ENCODE results near the gene ADGRV1.
"Not testable (repeated sequence)": the region's sequence is repeated elsewhere in the genome, so short reads cannot be mapped to it uniquely, and the experiment has no call there.

ADGRV1 gene

DNA sequence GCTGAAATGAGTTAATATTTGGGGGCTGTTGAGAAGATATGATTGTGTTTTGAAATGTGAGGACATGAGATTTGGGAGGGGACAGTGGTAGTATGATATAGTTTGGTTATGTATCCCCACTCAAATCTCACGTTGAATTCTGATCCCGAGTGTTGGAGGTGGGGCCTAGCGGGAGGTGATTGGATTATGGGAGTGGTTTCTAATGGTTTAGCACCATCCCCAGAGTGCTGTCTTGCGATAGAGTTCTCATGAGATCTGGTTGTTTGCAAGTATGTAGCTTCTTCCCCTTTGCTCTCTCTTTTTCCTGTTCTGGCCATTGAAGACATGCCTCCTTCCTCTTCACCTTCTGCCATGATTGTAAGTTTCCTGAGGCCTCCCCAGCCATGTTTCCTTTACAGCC is 438.5 kb downstream of the ADGRV1 start:
- no peak for DNase-seq (ENCODE audit: low read depth in 2 of 2)

GRCh38 chr5:91000743-91001142 is 442.1 kb downstream of the ADGRV1 start:
- no peak for DNase-seq (ENCODE audit: low read depth in 2 of 2)

GRCh38 chr5:91006713-91007112 is 448.1 kb downstream of the ADGRV1 start:
- DNase-seq (ENCODE audit: low read depth in 2 of 2): no peak

DNA sequence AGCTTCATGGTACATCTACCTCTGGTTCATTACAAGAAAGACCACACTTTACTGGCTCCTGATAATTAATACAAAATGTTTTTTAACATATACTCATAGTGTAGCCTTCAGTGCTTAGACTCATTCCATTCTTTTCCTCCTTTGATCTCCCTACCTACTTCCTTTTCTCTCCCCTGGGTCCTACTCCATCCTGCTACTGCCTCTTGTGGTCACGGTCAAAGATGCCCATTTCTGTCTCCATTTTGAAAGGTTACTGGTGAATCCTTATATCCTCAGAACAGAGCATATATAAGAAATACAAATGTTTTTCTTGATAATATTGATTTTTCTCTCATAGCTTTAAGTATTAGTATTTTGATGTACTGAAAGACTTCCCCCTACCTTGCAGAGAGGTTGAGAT is 448.7 kb downstream of the ADGRV1 start:
- DNase-seq (ENCODE audit: low read depth in 2 of 2): no peak

DNA sequence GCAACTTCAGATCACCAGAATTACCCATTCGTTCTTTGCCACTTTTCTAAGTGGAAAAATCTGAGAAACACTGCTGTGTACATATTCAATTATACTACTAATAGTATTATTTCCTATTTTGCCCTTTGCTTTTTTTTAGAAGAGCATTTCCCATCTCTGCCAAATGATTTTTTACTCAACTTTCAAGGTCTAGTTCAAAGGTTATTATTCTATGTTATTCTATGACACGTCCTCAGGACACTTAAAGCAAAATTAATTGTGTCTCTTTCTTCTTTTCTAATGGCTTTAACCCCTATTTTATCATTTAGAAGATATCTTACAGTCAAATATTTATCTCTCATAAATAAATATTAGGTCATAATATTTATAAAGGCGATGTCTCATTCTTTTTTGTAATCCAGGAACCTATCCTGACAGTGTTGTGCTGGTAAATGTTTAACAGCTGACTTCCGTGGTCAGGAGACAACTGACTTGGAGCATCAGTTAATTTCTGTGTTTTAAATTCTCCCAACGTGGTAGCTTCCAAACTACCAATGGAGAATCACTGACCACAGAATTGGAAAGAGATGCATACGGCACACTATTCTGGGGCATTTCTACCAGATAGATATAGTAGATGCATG is 449.3 kb downstream of the ADGRV1 start:
- no peak for DNase-seq (ENCODE audit: low read depth in 2 of 2)

DNA sequence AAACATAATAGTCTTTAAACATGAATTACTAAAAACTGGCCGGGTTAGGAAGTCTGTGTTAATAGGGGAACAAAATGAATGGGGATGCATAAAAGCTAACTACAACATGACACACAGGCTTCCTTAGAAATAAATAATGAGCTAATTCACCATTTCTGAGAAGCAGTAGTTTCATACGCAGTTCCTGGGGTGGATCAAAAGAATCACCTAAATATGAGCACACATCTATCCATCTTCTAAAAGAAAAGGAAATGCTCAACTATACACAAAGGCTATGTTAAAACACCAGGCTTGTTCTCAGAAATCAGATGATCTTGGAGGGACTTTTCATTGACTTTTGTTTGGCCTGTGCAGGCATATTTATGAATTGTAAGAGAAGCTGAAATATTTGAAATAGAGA is 451.5 kb downstream of the ADGRV1 start:
- no peak for DNase-seq (ENCODE audit: low read depth in 2 of 2)

- no peak for DNase-seq (ENCODE audit: low read depth in 2 of 2)
Measured at GRCh38 chr5:91011029-91011428, 452.4 kb downstream of the ADGRV1 start.

DNA sequence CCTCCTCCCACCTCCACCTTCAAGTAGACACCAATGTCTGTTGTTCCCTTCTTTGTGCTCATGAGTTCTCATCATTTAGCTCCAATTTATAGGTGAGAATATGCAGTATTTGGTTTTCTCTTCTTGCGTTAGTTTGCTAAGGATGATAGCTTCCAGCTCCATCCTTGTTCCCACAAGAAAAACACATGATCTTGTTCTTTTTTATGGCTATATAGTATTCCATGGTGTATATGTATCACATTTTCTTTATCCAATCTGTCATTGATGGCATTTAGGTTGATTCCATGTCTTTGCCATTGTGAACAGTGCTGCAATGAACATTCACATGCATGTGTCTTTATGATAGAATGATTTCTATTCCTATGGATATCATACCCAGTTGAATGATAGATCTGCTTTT is 454.3 kb downstream of the ADGRV1 start:
- not testable (repeated sequence) for DNase-seq (ENCODE audit: low read depth in 2 of 2)

- no peak for DNase-seq (ENCODE audit: low read depth in 2 of 2)
Measured at GRCh38 chr5:91016322-91016721, 457.7 kb downstream of the ADGRV1 start.

DNA sequence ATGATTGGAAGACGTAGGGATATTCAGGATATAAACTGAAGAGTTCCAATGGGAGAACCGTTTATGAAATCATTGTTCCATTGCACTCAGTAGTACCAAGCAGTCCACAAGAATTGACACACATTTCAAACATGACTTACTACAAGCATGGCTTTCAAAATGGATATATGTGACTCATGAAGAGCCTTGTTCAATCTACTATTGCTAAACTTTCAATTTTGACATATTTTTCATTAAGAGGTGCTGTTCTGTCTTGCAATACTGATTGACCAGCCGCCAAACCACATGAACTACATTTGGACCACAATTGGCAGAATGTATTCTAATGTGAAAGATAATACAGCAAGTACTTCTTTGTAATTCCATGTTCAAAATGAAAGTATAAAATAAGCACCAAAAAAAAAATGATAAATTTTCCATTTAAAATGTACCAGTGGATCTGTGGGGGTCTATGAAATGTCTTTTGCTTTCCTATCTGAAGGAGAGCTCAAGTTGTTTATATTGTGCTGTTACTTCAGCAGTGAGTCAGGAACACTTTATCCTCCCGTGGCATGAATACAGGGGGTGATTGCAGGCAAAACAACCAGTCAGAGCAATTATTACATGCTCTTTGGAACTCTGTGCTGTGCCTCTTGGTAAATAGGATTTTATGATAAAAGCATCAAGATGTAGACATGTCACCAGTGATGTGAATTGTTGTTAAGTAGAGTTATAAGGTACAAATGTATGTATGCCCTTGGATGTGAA is 458.5 kb downstream of the ADGRV1 start:
- DNase-seq (ENCODE audit: low read depth in 2 of 2): no peak

DNA sequence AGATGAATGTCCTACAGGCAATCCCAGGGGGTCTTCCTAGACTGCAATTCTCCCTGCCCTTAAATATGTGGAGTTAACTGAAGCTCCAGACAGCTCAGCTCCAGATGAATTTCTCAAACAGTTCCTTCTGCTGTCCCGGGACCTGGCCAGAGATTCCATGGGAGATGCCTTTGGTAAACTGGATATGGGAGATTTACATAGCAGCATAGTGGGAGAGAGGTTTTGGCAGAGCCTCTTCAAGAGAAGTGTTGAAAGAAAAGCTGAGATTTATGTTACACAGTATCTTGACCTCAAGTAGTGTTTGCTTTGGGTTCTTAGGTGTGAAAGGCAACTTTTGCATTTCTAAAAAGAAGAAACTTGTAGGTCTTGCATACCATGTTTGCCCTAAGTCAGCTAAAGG is 459.6 kb downstream of the ADGRV1 start:
- DNase-seq (ENCODE audit: low read depth in 2 of 2): no peak

GRCh38 chr5:91018712-91019371 is 460.2 kb downstream of the ADGRV1 start:
- DNase-seq (ENCODE audit: low read depth in 2 of 2): no peak

GRCh38 chr5:91020065-91020800 is 461.6 kb downstream of the ADGRV1 start:
- no peak for DNase-seq (ENCODE audit: low read depth in 2 of 2)

GRCh38 chr5:91022518-91022917 is 463.9 kb downstream of the ADGRV1 start:
- DNase-seq (ENCODE audit: low read depth in 2 of 2): no peak

GRCh38 chr5:91024206-91024605 is 465.6 kb downstream of the ADGRV1 start:
- DNase-seq (ENCODE audit: low read depth in 2 of 2): no peak

DNA sequence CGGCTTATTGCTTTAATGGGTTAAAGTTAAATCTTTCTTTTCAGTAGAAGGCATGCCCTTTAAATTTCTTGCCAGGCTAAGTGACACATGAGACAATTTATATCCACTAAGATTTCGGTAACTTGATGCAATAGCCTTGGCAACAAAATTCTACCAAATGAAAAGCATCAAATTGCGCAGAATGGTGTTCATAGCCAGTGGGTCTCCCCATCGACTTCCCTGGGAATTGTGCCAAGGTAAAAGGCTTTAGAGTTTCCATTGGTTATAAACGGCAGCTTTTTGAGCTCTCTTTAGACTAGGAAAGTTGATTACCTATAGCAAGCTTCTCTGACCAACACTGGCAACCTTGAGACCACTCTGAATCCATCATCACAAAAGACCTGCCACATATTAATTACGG is 466.1 kb downstream of the ADGRV1 start:
- no peak for DNase-seq (ENCODE audit: low read depth in 2 of 2)

- no peak for DNase-seq (ENCODE audit: low read depth in 2 of 2)
Measured at GRCh38 chr5:91025449-91025848, 466.9 kb downstream of the ADGRV1 start.

DNA sequence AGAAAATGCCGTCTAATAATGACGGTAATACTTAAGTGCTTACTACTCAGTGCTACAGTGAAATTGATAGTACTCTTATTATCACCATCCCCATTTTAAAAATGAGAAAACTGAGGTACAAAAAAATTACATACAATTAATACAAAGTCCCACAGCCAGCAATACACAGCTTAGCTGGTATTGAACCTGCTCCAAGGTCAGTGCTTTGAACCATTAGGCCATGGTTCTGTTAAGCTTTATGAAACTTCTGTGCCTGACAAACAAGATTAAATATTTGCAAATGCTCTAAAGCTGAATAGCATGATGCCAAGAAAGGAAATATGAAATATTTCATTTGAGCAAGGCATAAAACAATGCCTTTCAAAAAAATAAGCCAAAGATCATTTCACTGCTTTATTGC is 467.4 kb downstream of the ADGRV1 start:
- DNase-seq (ENCODE audit: low read depth in 2 of 2): no peak

DNA sequence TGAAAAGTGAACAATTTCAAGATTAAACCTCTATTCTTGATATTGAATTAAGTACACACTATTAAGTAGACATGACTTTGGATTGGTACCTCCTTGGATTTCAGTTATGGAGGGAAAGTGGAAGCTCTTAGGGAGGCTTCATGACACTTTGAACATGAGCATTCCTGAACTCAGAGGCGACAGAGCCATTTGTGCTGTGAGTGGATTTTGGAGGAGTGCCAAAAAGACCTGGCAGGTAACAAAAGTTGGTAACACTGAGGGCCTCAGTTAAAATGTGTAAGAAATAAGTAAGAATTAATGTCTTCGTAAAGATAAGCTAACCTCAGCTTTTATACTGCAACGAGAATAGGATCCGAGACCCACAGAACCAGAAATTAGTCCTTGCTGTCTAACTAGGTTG is 467.9 kb downstream of the ADGRV1 start:
- no peak for DNase-seq (ENCODE audit: low read depth in 2 of 2)

DNA sequence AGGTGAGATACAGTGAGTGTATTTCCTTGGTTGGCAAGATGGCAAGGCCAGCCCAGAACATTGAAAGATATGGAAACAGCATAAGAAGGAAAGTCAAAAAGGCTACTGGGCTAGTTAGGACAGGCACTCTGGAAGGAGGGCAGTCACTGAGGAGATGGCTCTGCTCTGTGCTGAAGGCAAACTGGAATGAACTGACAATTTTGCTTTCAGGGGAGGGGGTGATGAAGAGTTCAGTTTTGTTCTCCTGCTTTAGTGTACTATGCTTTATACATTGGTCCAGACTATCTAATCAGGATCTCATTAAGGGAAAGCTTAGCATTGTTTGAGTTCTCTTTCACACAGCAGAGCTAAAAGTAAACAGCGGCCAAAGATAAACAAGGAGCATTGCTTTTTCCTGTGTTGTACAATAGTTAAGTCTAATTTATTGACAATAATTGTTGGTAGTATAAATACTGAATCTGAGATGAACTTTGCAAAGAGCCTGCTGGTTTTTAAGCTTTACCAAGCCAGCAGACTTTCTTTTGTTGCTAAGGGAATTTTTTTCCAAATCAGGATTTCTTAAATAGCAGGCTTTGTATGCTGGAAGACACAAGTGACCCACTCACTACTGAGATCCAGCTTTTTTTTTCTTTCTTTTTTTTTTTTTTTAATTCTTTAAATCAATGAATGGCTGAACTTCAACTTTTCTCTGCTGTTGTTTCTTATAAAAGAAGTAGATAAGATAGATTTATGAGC is 469.0 kb downstream of the ADGRV1 start:
- no peak for DNase-seq (ENCODE audit: low read depth in 2 of 2)

GRCh38 chr5:91028499-91028956 is 469.9 kb downstream of the ADGRV1 start:
- no peak for DNase-seq (ENCODE audit: low read depth in 2 of 2)
